KOPT-K1 (cell line): ENCODE measurements around the gene TUBE1.
"Not testable (repeated sequence)": the region's sequence is repeated elsewhere in the genome, so short reads cannot be mapped to it uniquely, and the experiment has no call there.

Source experiments
- H3K27ac ChIP-seq: fragments of 200-600 bp; sonication (generic); 2 replicates; pipeline ENCODE4 v1.5.1; 2016; ENCODE audit warnings: antibody characterized with exemption, mild to moderate bottlenecking, low read depth, low read length; ENCODE audit not compliant: poor library complexity, severe bottlenecking
- H3K36me3 ChIP-seq: fragments of 200-600 bp; sonication (generic); 2 replicates; pipeline ENCODE4 v1.5.1; 2017; ENCODE audit warnings: antibody characterized with exemption, mild to moderate bottlenecking, low read length, moderate library complexity; ENCODE audit not compliant: insufficient read depth
- H3K9me3 ChIP-seq: fragments of 200-600 bp; sonication (generic); 2 replicates; pipeline ENCODE4 v1.5.1; 2017; ENCODE audit warnings: antibody characterized with exemption, low read length, mild to moderate bottlenecking; ENCODE audit not compliant: insufficient read depth, poor library complexity, severe bottlenecking

TUBE1 gene

GRCh38 chr6:112049026-112049799, 38.1 kb downstream of the TUBE1 start:
- H3K27ac ChIP-seq: no peak overlapping the region
- no peaks in the 10 kb centered on the region for H3K9me3 ChIP-seq
- H3K36me3 ChIP-seq: no peaks in the 10 kb centered on the region

- not testable (repeated sequence) for H3K27ac ChIP-seq, H3K9me3 ChIP-seq
These were observed 39.8 kb downstream of the TUBE1 start for GRCh38 chr6:112047523-112047922.

GRCh38 chr6:112044856-112045255, 42.4 kb downstream of the TUBE1 start:
- Histone ChIP-seq H3K36me3 (no peaks in the 10 kb centered on the region), H3K9me3 (no peaks in the 10 kb centered on the region), H3K27ac (no peak overlapping the region)

More at GRCh38 chr6:112047523-112047922, 39.8 kb downstream of the TUBE1 start:
- not testable (repeated sequence) for H3K36me3 ChIP-seq

- H3K36me3 ChIP-seq: no peaks in the 10 kb centered on the region
- no peaks in the 10 kb centered on the region for H3K9me3 ChIP-seq
- no peak overlapping the region for H3K27ac ChIP-seq
These were observed 43.1 kb downstream of the TUBE1 start for GRCh38 chr6:112044196-112044595.

- peak overlapping the region; percentile 63 for H3K27ac ChIP-seq
- no peaks in the 10 kb centered on the region for H3K36me3 ChIP-seq
- no peaks in the 10 kb centered on the region for H3K9me3 ChIP-seq
These were observed 44.0 kb downstream of the TUBE1 start for GRCh38 chr6:112043032-112044007.

GRCh38 chr6:112041535-112041934, 45.7 kb downstream of the TUBE1 start:
- no peaks in the 10 kb centered on the region for H3K9me3 ChIP-seq
- no peak overlapping the region for H3K27ac ChIP-seq
- no peaks in the 10 kb centered on the region for H3K36me3 ChIP-seq

- Histone ChIP-seq H3K36me3 (no peaks in the 10 kb centered on the region), H3K9me3 (no peaks in the 10 kb centered on the region), H3K27ac (no peak overlapping the region)
These were observed 46.3 kb downstream of the TUBE1 start for GRCh38 chr6:112040956-112041355.

GRCh38 chr6:112039431-112039770, 47.9 kb downstream of the TUBE1 start:
- Histone ChIP-seq H3K9me3 (no peaks in the 10 kb centered on the region), H3K36me3 (no peaks in the 10 kb centered on the region), H3K27ac (no peak overlapping the region)

GRCh38 chr6:112038756-112039430, 48.4 kb downstream of the TUBE1 start:
- Histone ChIP-seq H3K9me3 (no peaks in the 10 kb centered on the region), H3K27ac (no peak overlapping the region), H3K36me3 (no peaks in the 10 kb centered on the region)

- no peak overlapping the region for H3K27ac ChIP-seq
- H3K9me3 ChIP-seq: no peaks in the 10 kb centered on the region
- no peaks in the 10 kb centered on the region for H3K36me3 ChIP-seq
These were observed 49.0 kb downstream of the TUBE1 start for GRCh38 chr6:112038268-112038667.

GRCh38 chr6:112037783-112038216, 49.5 kb downstream of the TUBE1 start:
- H3K36me3 ChIP-seq: no peaks in the 10 kb centered on the region
- H3K9me3 ChIP-seq: no peaks in the 10 kb centered on the region
- no peak overlapping the region for H3K27ac ChIP-seq

- Histone ChIP-seq H3K36me3 (no peaks in the 10 kb centered on the region), H3K27ac (no peak overlapping the region), H3K9me3 (no peaks in the 10 kb centered on the region)
These were observed 51.1 kb downstream of the TUBE1 start for GRCh38 chr6:112036088-112036637.

GRCh38 chr6:112034616-112034995, 52.7 kb downstream of the TUBE1 start:
- Histone ChIP-seq H3K36me3 (no peaks in the 10 kb centered on the region), H3K9me3 (no peaks in the 10 kb centered on the region), H3K27ac (no peak overlapping the region)

GRCh38 chr6:112033791-112034615, 53.3 kb downstream of the TUBE1 start:
- H3K27ac ChIP-seq: no peak overlapping the region
- H3K36me3 ChIP-seq: no peaks in the 10 kb centered on the region
- H3K9me3 ChIP-seq: no peaks in the 10 kb centered on the region
